ENCODE data around the gene HS6ST1. TPM values are rescaled to one million over a fixed set of nuclear protein-coding genes. Genes with fewer than 3 reads are reported as not detected.

Gene HS6ST1
- total and polyA plus RNA-seq, 4 donors = 3.0 to 17.4 (median 8.9) TPM

DNA sequence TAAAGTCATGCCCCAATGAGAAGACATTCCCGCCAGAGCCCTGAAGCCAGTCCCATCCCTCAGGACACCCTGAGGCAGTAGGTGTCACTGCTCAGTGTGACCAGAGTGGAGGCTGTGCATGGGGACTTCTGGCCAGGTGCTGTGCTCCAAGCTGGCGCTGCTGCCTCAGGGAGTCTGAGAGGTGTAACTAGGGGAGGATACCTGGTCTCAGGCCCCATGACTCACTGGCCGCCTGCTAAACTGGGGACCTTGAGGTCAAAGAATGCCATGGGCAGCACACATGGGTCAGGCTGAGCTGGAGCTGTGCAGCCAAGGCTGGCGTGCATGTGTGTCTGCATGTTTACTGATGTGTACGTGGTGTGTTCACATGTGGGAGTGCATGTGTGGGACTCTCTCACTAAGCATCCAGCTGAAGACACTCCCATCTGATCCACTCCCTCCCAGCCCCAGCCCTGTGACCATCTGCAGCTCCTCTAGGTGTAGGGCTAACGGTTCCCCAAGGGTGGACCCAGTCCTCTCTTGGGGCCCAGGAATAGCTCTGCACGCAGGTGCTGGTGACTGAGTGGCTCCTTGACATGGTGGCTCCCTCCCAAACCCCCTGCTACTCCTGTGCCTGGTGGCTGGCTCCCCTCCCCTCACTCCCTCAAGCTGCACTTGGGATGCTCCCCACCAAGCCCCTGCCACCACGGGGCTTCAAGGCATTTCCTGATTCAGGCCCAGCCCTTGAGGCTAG, 16.5 kb downstream of the HS6ST1 start:
- Histone ChIP-seq H3K27ac (ENCODE audit: low read depth in 1 of 2, low read length in 2 of 2) (peak overlapping the region in 1 of 2 donors; percentile 33), H3K4me1 (ENCODE audit: control insufficient read depth in 1 of 2, insufficient read depth in 2 of 2, low read length in 2 of 2) (no peaks in the 10 kb centered on the region), H3K9me3 (ENCODE audit: control insufficient read depth, low read length) (no peaks in the 10 kb centered on the region), H3K27me3 (ENCODE audit: control insufficient read depth in 1 of 2, insufficient read depth in 2 of 2, low read length in 1 of 2) (no peaks in the 10 kb centered on the region), H3K36me3 (ENCODE audit: control insufficient read depth in 1 of 2, insufficient read depth in 2 of 2, low read length in 1 of 2) (no peaks in the 10 kb centered on the region), H3K4me3 (ENCODE audit: low read length in 2 of 2) (no peak overlapping the region)
- intact Hi-C loops (cut with DNase I) = no loop called here
- no peak for DNase-seq
- peak; percentile 2 for ATAC-seq (ENCODE audit: low FRiP score)
- 95 to 96% methylated on average over 8 of the region's 8 CpGs for WGBS, 2 donors

DNA sequence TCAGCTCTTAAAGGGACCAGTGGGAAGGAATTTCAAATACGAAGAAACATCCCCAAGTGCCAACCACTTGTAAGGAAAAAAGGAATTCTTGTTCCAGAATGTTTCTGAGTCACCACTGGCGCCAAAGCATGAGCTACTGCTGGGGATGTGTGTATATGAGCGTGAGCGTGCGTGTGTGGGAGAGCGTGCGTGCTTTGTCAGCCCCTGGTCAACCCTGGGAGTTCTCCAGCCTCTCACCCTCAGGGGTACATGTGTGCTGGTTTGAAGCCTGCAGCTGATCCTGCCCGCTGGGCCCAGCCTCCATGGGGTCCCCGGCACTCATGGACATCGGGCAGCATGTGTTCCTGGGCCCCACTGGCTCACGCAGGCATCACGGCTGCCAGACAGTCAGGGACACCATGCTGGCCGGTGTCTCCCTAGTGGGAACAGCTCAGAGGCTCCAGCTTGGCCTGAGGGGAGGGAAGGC, 17.1 kb downstream of the HS6ST1 start:
- no peak overlapping the region for H3K4me3 ChIP-seq (ENCODE audit: low read length in 2 of 2)
- intact Hi-C loops (cut with DNase I) = no loop called here
- WGBS, 2 donors = 1 to 8% methylated on average over 13 of the region's 13 CpGs
- H3K4me1 ChIP-seq (ENCODE audit: control insufficient read depth in 1 of 2, insufficient read depth in 2 of 2, low read length in 2 of 2) = no peaks in the 10 kb centered on the region
- no peaks in the 10 kb centered on the region for H3K27me3 ChIP-seq (ENCODE audit: control insufficient read depth in 1 of 2, insufficient read depth in 2 of 2, low read length in 1 of 2)
- H3K36me3 ChIP-seq (ENCODE audit: control insufficient read depth in 1 of 2, insufficient read depth in 2 of 2, low read length in 1 of 2) = no peaks in the 10 kb centered on the region
- ATAC-seq (ENCODE audit: low FRiP score) (peak; percentile 63), DNase-seq (peak; percentile 83 to 89)
- H3K9me3 ChIP-seq (ENCODE audit: control insufficient read depth, low read length) = no peaks in the 10 kb centered on the region
- H3K27ac ChIP-seq (ENCODE audit: low read depth in 1 of 2, low read length in 2 of 2) = peak overlapping the region in 1 of 2 donors; percentile 33

DNA sequence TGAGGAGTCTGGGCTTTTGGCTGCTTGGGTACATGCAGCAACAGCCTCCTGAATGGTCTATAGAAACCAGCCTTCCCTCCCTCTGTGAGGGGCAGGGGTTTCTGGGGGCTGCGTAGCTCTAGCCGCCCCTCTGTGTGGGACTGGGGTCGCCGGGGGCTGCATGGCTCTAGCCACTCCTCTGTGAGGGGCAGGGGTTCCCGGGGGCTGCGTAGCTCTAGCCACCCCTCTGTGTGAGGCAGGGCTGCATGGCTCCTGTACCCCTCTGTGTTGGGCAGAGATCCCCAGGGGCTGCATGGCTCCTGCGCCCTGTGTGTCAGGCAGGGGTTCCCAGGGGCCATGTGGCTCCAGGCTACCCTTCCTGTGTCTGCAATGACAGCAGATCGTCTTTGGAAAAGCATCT, 17.6 kb downstream of the HS6ST1 start:
- Histone ChIP-seq H3K4me3 (ENCODE audit: low read length in 2 of 2) (no peak overlapping the region), H3K27ac (ENCODE audit: low read depth in 1 of 2, low read length in 2 of 2) (peak overlapping the region in 1 of 2 donors; percentile 73), H3K36me3 (ENCODE audit: control insufficient read depth in 1 of 2, insufficient read depth in 2 of 2, low read length in 1 of 2) (no peaks in the 10 kb centered on the region), H3K27me3 (ENCODE audit: control insufficient read depth in 1 of 2, insufficient read depth in 2 of 2, low read length in 1 of 2) (no peaks in the 10 kb centered on the region), H3K9me3 (ENCODE audit: control insufficient read depth, low read length) (no peaks in the 10 kb centered on the region), H3K4me1 (ENCODE audit: control insufficient read depth in 1 of 2, insufficient read depth in 2 of 2, low read length in 2 of 2) (no peaks in the 10 kb centered on the region)
- 57% methylated on average over 7 to 8 of the region's 8 CpGs for WGBS, 2 donors
- no peak for DNase-seq
- intact Hi-C loops (cut with DNase I) = no loop called here
- no peak for ATAC-seq (ENCODE audit: low FRiP score)

DNA sequence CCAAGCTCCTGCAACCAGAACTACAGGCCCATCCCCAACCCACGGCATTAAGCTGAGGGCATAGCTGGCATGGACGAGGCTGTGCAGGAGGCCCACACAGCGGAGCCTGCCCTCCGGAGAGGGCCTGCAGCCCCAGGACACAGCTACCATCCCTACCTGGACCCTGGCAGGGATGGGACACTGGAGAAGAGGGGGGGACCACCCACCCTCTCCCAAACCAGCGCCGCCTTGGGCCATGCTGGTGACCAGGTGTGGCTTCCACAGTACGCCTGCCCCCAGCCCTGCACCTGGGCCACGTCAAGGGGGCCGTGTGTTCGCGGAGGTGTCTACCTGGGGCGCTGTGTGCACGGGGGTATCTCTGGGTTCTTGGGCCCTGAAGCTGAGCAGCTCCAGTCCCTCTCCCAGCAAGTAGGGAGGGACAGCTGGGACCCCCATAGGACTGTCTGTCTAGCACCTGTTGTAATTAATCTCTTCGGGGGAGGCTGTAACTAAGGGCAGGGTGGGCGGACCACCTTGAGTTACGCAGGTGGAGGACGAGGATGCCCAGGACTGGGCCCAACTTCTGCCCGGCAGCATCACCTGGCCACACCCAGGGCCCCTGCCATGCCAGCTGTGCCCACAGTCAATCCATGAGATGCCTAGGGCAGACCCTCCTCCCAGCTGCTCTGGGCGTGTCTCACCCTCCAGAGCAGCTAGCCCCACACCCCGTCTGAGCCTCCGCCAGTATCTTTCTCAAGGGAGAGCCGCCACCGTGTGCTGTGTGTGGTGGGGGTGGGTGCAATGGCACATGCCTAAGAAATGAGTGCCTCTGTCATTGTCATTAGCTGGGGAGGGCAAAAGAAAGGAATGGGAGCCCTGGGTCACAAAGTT, 18.3 kb downstream of the HS6ST1 start:
- no peak for ATAC-seq (ENCODE audit: low FRiP score)
- peak overlapping the region in 1 of 2 donors; percentile 73 for H3K27ac ChIP-seq (ENCODE audit: low read depth in 1 of 2, low read length in 2 of 2)
- H3K4me3 ChIP-seq (ENCODE audit: low read length in 2 of 2) = no peak overlapping the region
- intact Hi-C loops (cut with DNase I) = no loop called here
- DNase-seq = no peak
- no peaks in the 10 kb centered on the region for H3K9me3 ChIP-seq (ENCODE audit: control insufficient read depth, low read length)
- 85 to 89% methylated on average over 23 of the region's 23 CpGs for WGBS, 2 donors
- H3K4me1 ChIP-seq (ENCODE audit: control insufficient read depth in 1 of 2, insufficient read depth in 2 of 2, low read length in 2 of 2) = no peaks in the 10 kb centered on the region
- no peaks in the 10 kb centered on the region for H3K36me3 ChIP-seq (ENCODE audit: control insufficient read depth in 1 of 2, insufficient read depth in 2 of 2, low read length in 1 of 2)
- H3K27me3 ChIP-seq (ENCODE audit: control insufficient read depth in 1 of 2, insufficient read depth in 2 of 2, low read length in 1 of 2) = no peaks in the 10 kb centered on the region

DNA sequence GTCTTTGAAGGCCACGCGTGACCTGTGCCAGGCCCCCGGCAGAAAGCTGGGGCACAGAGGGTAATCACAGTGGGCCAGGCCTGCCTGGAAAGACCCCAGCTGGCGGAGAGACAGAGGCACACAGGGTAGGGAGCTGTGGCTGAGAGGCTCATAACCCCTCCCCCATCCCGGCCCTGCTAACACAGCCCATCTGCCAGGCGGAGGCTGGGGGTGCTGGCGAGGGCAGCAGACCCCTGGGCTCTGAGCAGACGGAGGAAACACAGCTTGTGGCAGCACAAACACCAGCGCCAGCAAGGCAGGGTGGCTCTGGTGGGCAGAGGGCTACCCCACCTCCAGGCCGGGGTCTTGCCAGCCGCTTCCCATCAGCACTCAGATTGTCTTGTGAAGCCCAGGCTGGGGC, 19.0 kb downstream of the HS6ST1 start:
- ATAC-seq (ENCODE audit: low FRiP score) (no peak), DNase-seq (peak in 1 of 2 donors; percentile 67)
- H3K4me3 ChIP-seq (ENCODE audit: low read length in 2 of 2) = no peak overlapping the region
- intact Hi-C loops (cut with DNase I) = no loop called here
- H3K27me3 ChIP-seq (ENCODE audit: control insufficient read depth in 1 of 2, insufficient read depth in 2 of 2, low read length in 1 of 2) = no peaks in the 10 kb centered on the region
- H3K4me1 ChIP-seq (ENCODE audit: control insufficient read depth in 1 of 2, insufficient read depth in 2 of 2, low read length in 2 of 2) = no peaks in the 10 kb centered on the region
- no peaks in the 10 kb centered on the region for H3K36me3 ChIP-seq (ENCODE audit: control insufficient read depth in 1 of 2, insufficient read depth in 2 of 2, low read length in 1 of 2)
- H3K9me3 ChIP-seq (ENCODE audit: control insufficient read depth, low read length) = no peaks in the 10 kb centered on the region
- WGBS, 2 donors = 95 to 96% methylated on average over 11 of the region's 11 CpGs
- no peak overlapping the region for H3K27ac ChIP-seq (ENCODE audit: low read depth in 1 of 2, low read length in 2 of 2)

DNA sequence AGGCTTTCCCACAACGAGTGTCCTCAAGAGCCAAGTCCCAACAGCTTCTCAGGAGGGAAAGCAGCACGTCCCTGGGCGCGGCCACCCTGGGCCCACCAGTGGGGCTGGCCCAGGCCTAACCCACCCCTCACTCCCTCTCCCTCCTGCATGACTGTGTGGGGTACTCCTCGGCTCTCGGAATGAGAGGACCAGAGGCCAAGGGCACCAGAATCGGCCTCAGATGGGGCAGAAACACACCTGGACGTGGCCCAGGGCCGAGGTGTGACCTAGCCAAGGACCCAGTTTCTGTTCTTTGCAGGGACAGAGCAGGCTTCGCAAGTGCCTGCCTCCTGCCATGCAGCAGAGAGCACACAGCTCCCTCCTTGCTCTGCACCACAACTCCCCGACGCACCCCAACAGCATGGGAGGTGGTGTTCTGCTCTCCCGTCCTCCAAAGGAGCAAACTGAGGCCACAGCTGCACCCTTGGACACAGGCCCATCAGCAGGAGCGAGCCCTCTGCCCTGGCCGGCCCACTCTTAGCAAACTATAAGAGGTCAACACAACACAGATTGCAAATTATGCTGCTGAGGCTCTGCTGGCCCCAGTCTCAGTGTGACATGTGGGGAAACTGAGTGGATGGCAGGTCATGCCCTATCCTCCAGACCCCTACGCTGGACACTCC, 19.7 kb downstream of the HS6ST1 start:
- Histone ChIP-seq H3K36me3 (ENCODE audit: control insufficient read depth in 1 of 2, insufficient read depth in 2 of 2, low read length in 1 of 2) (no peaks in the 10 kb centered on the region), H3K9me3 (ENCODE audit: control insufficient read depth, low read length) (no peaks in the 10 kb centered on the region), H3K27ac (ENCODE audit: low read depth in 1 of 2, low read length in 2 of 2) (no peak overlapping the region), H3K4me3 (ENCODE audit: low read length in 2 of 2) (no peak overlapping the region), H3K4me1 (ENCODE audit: control insufficient read depth in 1 of 2, insufficient read depth in 2 of 2, low read length in 2 of 2) (no peaks in the 10 kb centered on the region), H3K27me3 (ENCODE audit: control insufficient read depth in 1 of 2, insufficient read depth in 2 of 2, low read length in 1 of 2) (no peaks in the 10 kb centered on the region)
- DNase-seq = peak; percentile 17 to 58
- ATAC-seq (ENCODE audit: low FRiP score) = no peak
- 93 to 96% methylated on average over 16 of the region's 16 CpGs for WGBS, 2 donors
- intact Hi-C loops (cut with DNase I) = no loop called here

DNA sequence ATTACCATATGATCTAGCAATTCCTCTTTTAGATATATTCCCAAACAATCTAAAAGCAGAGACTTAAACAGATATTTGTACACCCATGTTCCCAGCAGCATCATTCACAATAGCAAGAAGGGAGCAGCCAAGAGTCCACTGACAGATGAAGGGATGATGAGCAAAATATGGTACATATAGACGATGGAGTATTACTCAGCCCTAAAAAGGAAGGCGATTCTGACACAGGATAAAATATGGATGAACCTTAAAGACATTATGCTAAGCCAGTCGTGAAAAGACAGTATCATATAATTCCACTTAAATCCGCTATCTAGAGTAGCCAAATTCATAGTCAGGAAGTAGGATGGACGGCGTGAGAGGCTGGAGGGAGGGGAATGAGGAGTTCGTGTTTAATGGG, 20.4 kb downstream of the HS6ST1 start:
- Histone ChIP-seq H3K27me3 (ENCODE audit: control insufficient read depth in 1 of 2, insufficient read depth in 2 of 2, low read length in 1 of 2) (no peaks in the 10 kb centered on the region), H3K27ac (ENCODE audit: low read depth in 1 of 2, low read length in 2 of 2) (no peak overlapping the region), H3K9me3 (ENCODE audit: control insufficient read depth, low read length) (no peaks in the 10 kb centered on the region), H3K4me3 (ENCODE audit: low read length in 2 of 2) (no peak overlapping the region), H3K4me1 (ENCODE audit: control insufficient read depth in 1 of 2, insufficient read depth in 2 of 2, low read length in 2 of 2) (no peaks in the 10 kb centered on the region), H3K36me3 (ENCODE audit: control insufficient read depth in 1 of 2, insufficient read depth in 2 of 2, low read length in 1 of 2) (no peaks in the 10 kb centered on the region)
- WGBS, 2 donors = 94 to 97% methylated on average over 7 of the region's 7 CpGs
- intact Hi-C loops (cut with DNase I) = no loop called here
- DNase-seq = no peak
- ATAC-seq (ENCODE audit: low FRiP score) = no peak

DNA sequence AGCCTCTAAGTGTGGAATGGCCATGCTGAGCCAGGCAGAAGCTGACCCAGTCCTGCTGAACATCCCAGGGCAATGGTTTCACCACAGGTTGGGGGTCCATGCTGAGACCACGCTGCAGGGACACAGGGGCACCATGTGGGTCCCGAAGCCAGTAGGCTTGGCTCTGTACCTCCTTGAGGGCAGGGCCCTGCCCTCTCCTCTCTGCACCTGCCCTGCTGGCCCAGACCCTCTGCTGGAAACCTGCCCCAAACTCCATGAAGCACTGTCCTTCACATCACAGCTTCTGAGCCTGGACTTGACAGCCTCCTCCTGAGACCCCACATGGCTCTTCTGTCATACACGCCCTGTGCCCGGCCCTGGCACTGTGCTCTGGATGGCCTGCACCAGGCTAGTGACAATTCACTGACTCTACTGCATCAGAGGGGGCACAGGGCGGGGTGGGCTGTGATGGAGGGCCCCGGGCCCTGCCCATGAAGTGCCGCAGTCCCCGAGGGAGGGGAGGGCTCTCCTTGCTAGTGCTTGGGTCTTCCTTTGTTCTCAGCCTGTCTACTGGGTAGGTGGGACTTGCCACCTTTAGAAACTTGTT, 24.7 kb downstream of the HS6ST1 start:
- no peaks in the 10 kb centered on the region for H3K27me3 ChIP-seq (ENCODE audit: control insufficient read depth in 1 of 2, insufficient read depth in 2 of 2, low read length in 1 of 2)
- no peak for ATAC-seq (ENCODE audit: low FRiP score)
- WGBS, 2 donors = 89 to 91% methylated on average over 8 of the region's 8 CpGs
- H3K27ac ChIP-seq (ENCODE audit: low read depth in 1 of 2, low read length in 2 of 2) = no peak overlapping the region
- H3K4me1 ChIP-seq (ENCODE audit: control insufficient read depth in 1 of 2, insufficient read depth in 2 of 2, low read length in 2 of 2) = no peaks in the 10 kb centered on the region
- H3K36me3 ChIP-seq (ENCODE audit: control insufficient read depth in 1 of 2, insufficient read depth in 2 of 2, low read length in 1 of 2) = no peaks in the 10 kb centered on the region
- intact Hi-C loops (cut with DNase I) = no loop called here
- H3K9me3 ChIP-seq (ENCODE audit: control insufficient read depth, low read length) = no peaks in the 10 kb centered on the region
- peak; percentile 25 to 55 for DNase-seq
- no peak overlapping the region for H3K4me3 ChIP-seq (ENCODE audit: low read length in 2 of 2)

All from aorta (tissue), 5 donors.